Trophoblast cell (in vitro differentiated cells and primary cell): Measurements from ENCODE around the gene UBAC2.
A peak's percentile ranks its signal among the peaks of the same experiment; 100 is the strongest.

Source experiments
- DNase-seq, 2 donors: peaks; one replicate each; pipeline ENCODE4 v3.0.0-alpha.2; 2016
- H2AFZ ChIP-seq: 2 replicates; pipeline ENCODE4 v1.6.1; 2013; ENCODE audit warnings: low read length, moderate library complexity, mild to moderate bottlenecking; ENCODE audit not compliant: insufficient read depth, poor library complexity
- H2AK5ac ChIP-seq: 2 replicates; pipeline ENCODE4 v1.6.1; 2013; ENCODE audit warnings: mild to moderate bottlenecking, low read length
- H2BK120ac ChIP-seq: 2 replicates; pipeline ENCODE4 v1.6.1; 2013; ENCODE audit warnings: low read length, mild to moderate bottlenecking, moderate library complexity; ENCODE audit not compliant: insufficient read depth, poor library complexity
- H2BK12ac ChIP-seq: 2 replicates; pipeline ENCODE4 v1.6.1; 2013; ENCODE audit warnings: mild to moderate bottlenecking, low read length, moderate library complexity
- H2BK5ac ChIP-seq: 2 replicates; pipeline ENCODE4 v1.6.1; 2013; ENCODE audit warnings: low read length, low read depth, moderate library complexity, mild to moderate bottlenecking; ENCODE audit not compliant: poor library complexity
- H3K14ac ChIP-seq: 2 replicates; pipeline ENCODE4 v1.6.1; 2013; ENCODE audit warnings: mild to moderate bottlenecking, low read length
- H3K18ac ChIP-seq: 2 replicates; pipeline ENCODE4 v1.6.1; 2013; ENCODE audit warnings: mild to moderate bottlenecking, low read length
- H3K23ac ChIP-seq: 2 replicates; pipeline ENCODE4 v1.6.1; 2013; ENCODE audit warnings: low read length
- H3K27ac ChIP-seq: 2 replicates; pipeline ENCODE4 v1.5.1; 2013; ENCODE audit warnings: low read depth, mild to moderate bottlenecking, inconsistent platforms, low read length, moderate library complexity
- H3K27me3 ChIP-seq: 2 replicates; pipeline ENCODE4 v1.6.1; 2013; ENCODE audit warnings: inconsistent platforms, mild to moderate bottlenecking, low read length, moderate library complexity; ENCODE audit not compliant: insufficient read depth
- H3K36me3 ChIP-seq, 2 experiments: 1 replicate in 1 of 2; 2 replicates in 1 of 2; pipeline ENCODE4 v1.6.1; 2013; ENCODE audit warnings: low read length in 2 of 2, mild to moderate bottlenecking in 2 of 2, moderate library complexity in 1 of 2; ENCODE audit not compliant: insufficient read depth in 2 of 2, control insufficient read depth in 1 of 2
- H3K4ac ChIP-seq: 2 replicates; pipeline ENCODE4 v1.6.1; 2013; ENCODE audit warnings: low read depth, mild to moderate bottlenecking, low read length, moderate library complexity
- H3K4me1 ChIP-seq, 2 experiments: 1 replicate in 1 of 2; 2 replicates in 1 of 2; pipeline ENCODE4 v1.6.1; 2013; ENCODE audit warnings: low read length in 2 of 2, mild to moderate bottlenecking in 2 of 2, moderate library complexity in 1 of 2; ENCODE audit not compliant: insufficient read depth in 2 of 2, control insufficient read depth in 1 of 2
- H3K4me2 ChIP-seq: 2 replicates; pipeline ENCODE4 v1.6.1; 2013; ENCODE audit warnings: inconsistent platforms, mild to moderate bottlenecking, low read length, moderate library complexity
- H3K4me3 ChIP-seq: 2 replicates; pipeline ENCODE4 v1.5.1; 2013; ENCODE audit warnings: mild to moderate bottlenecking, low read depth, low read length, inconsistent platforms
- H3K79me1 ChIP-seq: one replicate; pipeline ENCODE4 v1.6.1; 2013; ENCODE audit warnings: low read length
- H3K79me2 ChIP-seq: 2 replicates; pipeline ENCODE4 v1.6.1; 2013; ENCODE audit warnings: low read length, mild to moderate bottlenecking; ENCODE audit not compliant: control insufficient read depth, insufficient read depth, poor library complexity
- H3K9ac ChIP-seq: 2 replicates; pipeline ENCODE4 v1.6.1; 2013; ENCODE audit warnings: mild to moderate bottlenecking, low read length
- H3K9me3 ChIP-seq: 2 replicates; pipeline ENCODE4 v1.6.1; 2013; ENCODE audit warnings: low read depth, mild to moderate bottlenecking, control low read depth, inconsistent platforms, low read length; ENCODE audit not compliant: insufficient read depth
- H4K12ac ChIP-seq: 2 replicates; pipeline ENCODE4 v1.6.1; 2013; ENCODE audit warnings: low read depth, mild to moderate bottlenecking, low read length, moderate library complexity
- H4K8ac ChIP-seq: 2 replicates; pipeline ENCODE4 v1.6.1; 2013; ENCODE audit warnings: low read depth, mild to moderate bottlenecking, low read length, moderate library complexity
- H4K91ac ChIP-seq: one replicate; pipeline ENCODE4 v1.6.1; 2013; ENCODE audit warnings: low read depth, mild to moderate bottlenecking, low read length, moderate library complexity
- WGBS: extraction: QIAGEN DNeasy Blood & Tissue Kit; methylation state at CpG from one replicate; pipeline ENCODE4 v1.1.7; 2013; ENCODE audit warnings: missing lambda C conversion rate; ENCODE audit not compliant: insufficient read length, insufficient coverage; ENCODE audit errors: extremely low coverage; 5-methylcytosine and 5-hydroxymethylcytosine counted together

UBAC2 gene

GRCh38 chr13:99199541-99200431, 868 bp upstream of the UBAC2 start:
- Histone ChIP-seq H3K9me3 (no peaks in the 10 kb centered on the region), H3K23ac (no peak overlapping the region), H2BK5ac (peak overlapping the region; percentile 85), H2BK12ac (no peak overlapping the region), H3K27ac (peak overlapping the region; percentile 86), H4K8ac (peak overlapping the region; percentile 97), H3K27me3 (no peaks in the 10 kb centered on the region), H4K12ac (peak overlapping the region; percentile 93), H3K79me2 (peaks cover 14% of the 10 kb centered on the region), H3K36me3 (peaks cover 0 to 2% of the 10 kb centered on the region in 2 experiments), H2BK120ac (peak overlapping the region; percentile 94), H2AK5ac (peak overlapping the region; percentile 95), H3K79me1 (peaks cover 21% of the 10 kb centered on the region), H3K4me1 (peaks cover 14 to 19% of the 10 kb centered on the region in 2 experiments), H3K18ac (peak overlapping the region; percentile 95), H4K91ac (peak overlapping the region; percentile 98), H3K9ac (peak overlapping the region; percentile 91), H3K4me2 (peak overlapping the region; percentile 56), H3K4ac (peak overlapping the region; percentile 97), H3K4me3 (peak overlapping the region; percentile 96), H2AFZ (peak overlapping the region; percentile 80), H3K14ac (peak overlapping the region; percentile 90)
- WGBS: no CpG with 5 or more reads among the region's 37 CpGs
- peak in 1 of 2 donors; percentile 49 for DNase-seq

- Histone ChIP-seq H3K36me3 (peaks cover 10 to 11% of the 10 kb centered on the region in 2 experiments), H3K4ac (no peak overlapping the region), H2AK5ac (no peak overlapping the region), H3K23ac (no peak overlapping the region), H3K79me2 (peaks cover 14% of the 10 kb centered on the region), H3K14ac (no peak overlapping the region), H3K4me1 (peaks cover 4 to 6% of the 10 kb centered on the region in 2 experiments), H2BK120ac (no peak overlapping the region), H3K4me3 (no peak overlapping the region), H3K4me2 (no peak overlapping the region), H3K79me1 (peaks cover 14% of the 10 kb centered on the region), H3K27ac (no peak overlapping the region), H3K9me3 (no peaks in the 10 kb centered on the region), H3K9ac (no peak overlapping the region), H4K8ac (no peak overlapping the region), H3K27me3 (no peaks in the 10 kb centered on the region), H3K18ac (no peak overlapping the region), H2AFZ (no peak overlapping the region), H2BK5ac (no peak overlapping the region), H4K12ac (no peak overlapping the region), H4K91ac (no peak overlapping the region), H2BK12ac (no peak overlapping the region)
- no peak for DNase-seq
- no CpG with 5 or more reads among the region's 9 CpGs for WGBS
Observed at GRCh38 chr13:99203601-99204579, 3.2 kb downstream of the UBAC2 start.

GRCh38 chr13:99205621-99206220, 5.1 kb downstream of the UBAC2 start:
- no peak overlapping the region for H4K12ac ChIP-seq
- H2BK5ac ChIP-seq: no peak overlapping the region
- no peak overlapping the region for H4K8ac ChIP-seq
- no peak overlapping the region for H3K4me3 ChIP-seq
- H3K23ac ChIP-seq: no peak overlapping the region
- DNase-seq: no peak
- no CpG with 5 or more reads among the region's 22 CpGs for WGBS
- no peak overlapping the region for H2BK120ac ChIP-seq
- H3K14ac ChIP-seq: no peak overlapping the region
- peak overlapping the region; percentile 3 for H2AFZ ChIP-seq
- H3K4me2 ChIP-seq: no peak overlapping the region
- peaks cover 10 to 11% of the 10 kb centered on the region in 2 experiments for H3K36me3 ChIP-seq
- H2BK12ac ChIP-seq: no peak overlapping the region
- no peaks in the 10 kb centered on the region for H3K9me3 ChIP-seq
- peaks cover 0 to 4% of the 10 kb centered on the region in 2 experiments for H3K4me1 ChIP-seq
- H3K79me2 ChIP-seq: peaks cover 9% of the 10 kb centered on the region
- peaks cover 6% of the 10 kb centered on the region for H3K79me1 ChIP-seq
- H3K9ac ChIP-seq: no peak overlapping the region
- H3K27ac ChIP-seq: no peak overlapping the region
- H3K27me3 ChIP-seq: no peaks in the 10 kb centered on the region
- peak overlapping the region; percentile 57 for H3K4ac ChIP-seq
- H4K91ac ChIP-seq: no peak overlapping the region
- no peak overlapping the region for H3K18ac ChIP-seq
- no peak overlapping the region for H2AK5ac ChIP-seq

GRCh38 chr13:99206226-99206625, 5.6 kb downstream of the UBAC2 start:
- Histone ChIP-seq H3K18ac (no peak overlapping the region), H3K27ac (no peak overlapping the region), H3K4me1 (peaks cover 0 to 4% of the 10 kb centered on the region in 2 experiments), H3K9me3 (no peaks in the 10 kb centered on the region), H3K14ac (no peak overlapping the region), H3K4ac (peak overlapping the region; percentile 10), H3K36me3 (peaks cover 10 to 11% of the 10 kb centered on the region in 2 experiments), H2BK12ac (no peak overlapping the region), H2AK5ac (no peak overlapping the region), H3K9ac (no peak overlapping the region), H2AFZ (peak overlapping the region; percentile 3), H3K4me3 (no peak overlapping the region), H3K79me2 (peaks cover 4% of the 10 kb centered on the region), H4K91ac (no peak overlapping the region), H2BK5ac (no peak overlapping the region), H3K27me3 (no peaks in the 10 kb centered on the region), H3K4me2 (no peak overlapping the region), H2BK120ac (no peak overlapping the region), H4K12ac (no peak overlapping the region), H4K8ac (no peak overlapping the region), H3K79me1 (peaks cover under 1% of the 10 kb centered on the region), H3K23ac (no peak overlapping the region)
- DNase-seq: no peak
- no CpG with 5 or more reads among the region's 8 CpGs for WGBS
